ENCODE data around the gene ERBB4. TPM values are rescaled to one million over a fixed set of nuclear protein-coding genes. Genes with fewer than 3 reads are reported as not detected.

The ERBB4 gene
- polyA plus RNA-seq, 2 of the 4 experiments (the other 2 are of a cell fraction), result not detected

DNA sequence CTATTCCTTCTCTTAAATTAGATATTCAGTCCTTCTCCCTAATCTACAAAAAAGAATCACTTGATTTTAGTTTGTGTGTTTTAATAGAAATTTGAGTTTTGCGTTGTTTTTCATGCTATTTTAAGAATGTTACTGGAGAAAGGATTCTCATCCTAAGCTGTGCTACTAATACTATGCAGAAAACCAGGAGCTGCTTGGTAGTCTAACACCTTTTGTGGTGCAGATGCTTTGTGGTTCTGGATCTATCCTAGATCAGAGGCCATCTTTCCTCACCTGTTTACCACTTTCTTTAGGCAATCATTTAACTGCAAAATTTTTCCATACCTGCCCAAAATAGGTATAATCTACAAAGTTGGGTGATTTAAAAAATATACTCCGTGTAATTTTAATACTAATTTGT is 1158.6 kb downstream of the ERBB4 start:
- no peak for ATAC-seq
- CTCF ChIA-PET, result interaction anchor here (0.8 kb wide), 1 partner anchor 11 kb away, joined by 3 read pairs; no protein-coding TSS in a partner anchor
- POLR2A ChIA-PET, result no interaction called here
- no peak for FAIRE-seq
- TF ChIP-seq MYC (IDR thresholded peaks at IDR 0.05; ENCODE audit: borderline replicate concordance, low read length), result no peak
- no peak for TF ChIP-seq MAFK (IDR thresholded peaks at IDR 0.05; ENCODE audit: partially characterized antibody)
- no peak for TF ChIP-seq GATA3 (IDR thresholded peaks at IDR 0.05; ENCODE audit: borderline replicate concordance)
- TF ChIP-seq KDM5A (IDR thresholded peaks at IDR 0.05), result no peak
- no peak for TF ChIP-seq CEBPB (IDR thresholded peaks at IDR 0.05)
- no peak for TF ChIP-seq NPAS2 (CRISPR knock-in tag; IDR thresholded peaks at IDR 0.05; ENCODE audit: borderline replicate concordance)
- TF ChIP-seq EP300 (IDR thresholded peaks at IDR 0.05), result no peak
- TF ChIP-seq FOXS1 (CRISPR knock-in tag; IDR thresholded peaks at IDR 0.05), result no peak
- TF ChIP-seq ZNF302 (CRISPR knock-in tag; IDR thresholded peaks at IDR 0.05), result no peak
- TF ChIP-seq JUN (IDR thresholded peaks at IDR 0.05), result no peak
- no peak for TF ChIP-seq HOXB5 (CRISPR knock-in tag; IDR thresholded peaks at IDR 0.05)
- no peak overlapping the region for H3K4me3 ChIP-seq
- WGBS (ENCODE audit: missing lambda C conversion rate), result 18% methylated on average over 2 of the region's 2 CpGs
- DNase-seq (ENCODE audit: low read depth in 1 of 2, low spot score in 1 of 2), result no peak
- H3K27ac ChIP-seq, result no peak overlapping the region
- H3K4me1 ChIP-seq, result no peaks in the 10 kb centered on the region
- H3K9me3 ChIP-seq, result no peaks in the 10 kb centered on the region
- no peak overlapping the region for H3K4me2 ChIP-seq

DNA sequence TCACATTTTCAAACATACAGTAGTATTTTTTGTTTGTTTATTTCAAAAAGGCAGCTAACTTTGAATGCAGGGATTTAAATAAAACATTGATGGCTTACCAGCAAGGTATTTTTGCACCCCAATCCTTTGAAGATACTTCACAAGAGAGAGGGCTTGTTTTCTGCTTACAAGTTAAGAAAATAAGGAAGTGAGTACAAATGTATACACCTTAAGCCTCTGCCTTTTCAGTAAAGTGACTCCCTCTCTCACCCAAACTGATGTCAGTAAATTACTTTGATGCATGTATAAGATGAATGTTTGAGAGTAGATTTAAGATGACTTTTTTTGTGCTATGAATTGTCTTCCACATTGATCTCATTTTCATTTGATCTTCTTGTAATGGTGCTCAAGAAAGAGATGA is 1162.2 kb downstream of the ERBB4 start:
- ChIA-PET POLR2A (no interaction called here), CTCF (no interaction called here)
- Histone ChIP-seq H3K4me2 (no peak overlapping the region), H3K9me3 (no peaks in the 10 kb centered on the region), H3K4me3 (no peak overlapping the region), H3K4me1 (no peaks in the 10 kb centered on the region), H3K27ac (no peak overlapping the region)
- no peak for DNase-seq (ENCODE audit: low read depth in 1 of 2, low spot score in 1 of 2)
- no peak for FAIRE-seq
- no peak for TF ChIP-seq SREBF2 (IDR thresholded peaks at IDR 0.05)
- TF ChIP-seq EHMT2 (IDR thresholded peaks at IDR 0.05; ENCODE audit: low read depth), result no peak
- no peak for TF ChIP-seq CEBPB (IDR thresholded peaks at IDR 0.05)
- TF ChIP-seq RAD21 (conservative IDR thresholded peaks at IDR 0.05 in 1 of 2, IDR thresholded peaks at IDR 0.05 in 1 of 2), result no peak
- TF ChIP-seq HOXA7 (CRISPR knock-in tag; IDR thresholded peaks at IDR 0.05), result no peak
- TF ChIP-seq EP300 (IDR thresholded peaks at IDR 0.05), result no peak
- no peak for ATAC-seq

DNA sequence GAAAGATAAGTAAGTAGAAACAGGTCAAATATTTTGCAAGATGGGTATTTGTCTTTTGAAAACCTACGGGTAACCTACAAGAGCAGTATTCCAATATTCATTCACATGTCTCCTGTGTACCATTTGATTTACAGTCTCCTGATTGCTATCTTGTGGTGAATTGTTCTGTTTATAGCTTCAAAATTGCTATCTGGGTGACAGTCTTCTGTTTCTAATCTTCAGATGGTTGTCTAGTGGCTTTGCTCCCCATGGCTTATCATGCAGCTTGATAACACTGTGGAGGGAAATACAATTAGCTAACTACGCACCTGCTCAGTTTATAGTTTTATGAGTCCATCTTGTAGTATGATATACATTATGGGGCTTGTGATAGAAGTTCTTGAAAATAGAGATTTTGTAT is 1165.4 kb downstream of the ERBB4 start:
- DNase-seq (ENCODE audit: low read depth in 1 of 2, low spot score in 1 of 2) (no peak), FAIRE-seq (no peak), ATAC-seq (no peak)
- Histone ChIP-seq H3K27ac (no peak overlapping the region), H3K4me1 (no peaks in the 10 kb centered on the region), H3K9me3 (no peaks in the 10 kb centered on the region), H3K4me3 (no peak overlapping the region), H3K4me2 (no peak overlapping the region)
- WGBS (ENCODE audit: missing lambda C conversion rate), result 60% methylated on average over 2 of the region's 2 CpGs
- CTCF ChIA-PET, result no interaction called here
- TF ChIP-seq EHMT2 (IDR thresholded peaks at IDR 0.05; ENCODE audit: low read depth), result no peak
- TF ChIP-seq NR3C1 (IDR thresholded peaks at IDR 0.05), result no peak
- TF ChIP-seq, protein P1, sequence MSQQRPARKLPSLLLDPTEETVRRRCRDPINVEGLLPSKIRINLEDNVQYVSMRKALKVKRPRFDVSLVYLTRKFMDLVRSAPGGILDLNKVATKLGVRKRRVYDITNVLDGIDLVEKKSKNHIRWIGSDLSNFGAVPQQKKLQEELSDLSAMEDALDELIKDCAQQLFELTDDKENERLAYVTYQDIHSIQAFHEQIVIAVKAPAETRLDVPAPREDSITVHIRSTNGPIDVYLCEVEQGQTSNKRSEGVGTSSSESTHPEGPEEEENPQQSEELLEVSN (IDR thresholded peaks at IDR 0.05; ENCODE audit: borderline replicate concordance, low read depth), result no peak
- POLR2A ChIA-PET, result no interaction called here

DNA sequence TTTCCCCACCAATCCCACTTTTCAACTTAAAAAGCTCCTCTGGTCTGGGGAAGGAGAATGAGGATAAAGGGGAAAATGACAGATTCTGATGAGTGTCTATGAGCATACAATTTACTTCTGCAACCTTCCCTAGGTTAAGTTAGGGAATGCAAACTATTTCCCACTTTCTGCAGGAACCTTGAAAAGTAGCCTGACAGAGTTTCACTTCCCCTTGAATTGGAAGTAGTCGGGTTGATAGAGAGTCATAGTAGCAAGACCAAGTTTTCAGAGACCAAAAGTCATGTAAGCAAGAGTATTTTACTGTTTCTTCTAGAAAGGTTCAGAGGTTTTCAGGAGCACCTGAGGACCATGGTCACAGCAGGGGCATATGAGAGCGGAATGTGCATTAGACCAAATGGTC is 1167.1 kb downstream of the ERBB4 start:
- no peak for FAIRE-seq
- POLR2A ChIA-PET, result no interaction called here
- Histone ChIP-seq H3K9me3 (no peaks in the 10 kb centered on the region), H3K27ac (no peak overlapping the region), H3K4me1 (no peaks in the 10 kb centered on the region), H3K4me3 (no peak overlapping the region), H3K4me2 (no peak overlapping the region)
- TF ChIP-seq GATA3 (IDR thresholded peaks at IDR 0.05; ENCODE audit: borderline replicate concordance) (no peak), RFX5 (IDR thresholded peaks at IDR 0.05) (no peak), CHD2 (IDR thresholded peaks at IDR 0.05; ENCODE audit: low read length, partially characterized antibody) (no peak), EHF (CRISPR knock-in tag; IDR thresholded peaks at IDR 0.05) (no peak), MAZ (IDR thresholded peaks at IDR 0.05; ENCODE audit: borderline replicate concordance, low read depth, low read length) (no peak), RNF2 (IDR thresholded peaks at IDR 0.05; ENCODE audit: borderline replicate concordance, low read depth) (no peak), JUN (IDR thresholded peaks at IDR 0.05) (no peak), ZFP36 (IDR thresholded peaks at IDR 0.05; ENCODE audit: borderline replicate concordance, partially characterized antibody) (no peak), RARB (CRISPR knock-in tag; IDR thresholded peaks at IDR 0.05) (no peak)
- TF ChIP-seq, protein P2, sequence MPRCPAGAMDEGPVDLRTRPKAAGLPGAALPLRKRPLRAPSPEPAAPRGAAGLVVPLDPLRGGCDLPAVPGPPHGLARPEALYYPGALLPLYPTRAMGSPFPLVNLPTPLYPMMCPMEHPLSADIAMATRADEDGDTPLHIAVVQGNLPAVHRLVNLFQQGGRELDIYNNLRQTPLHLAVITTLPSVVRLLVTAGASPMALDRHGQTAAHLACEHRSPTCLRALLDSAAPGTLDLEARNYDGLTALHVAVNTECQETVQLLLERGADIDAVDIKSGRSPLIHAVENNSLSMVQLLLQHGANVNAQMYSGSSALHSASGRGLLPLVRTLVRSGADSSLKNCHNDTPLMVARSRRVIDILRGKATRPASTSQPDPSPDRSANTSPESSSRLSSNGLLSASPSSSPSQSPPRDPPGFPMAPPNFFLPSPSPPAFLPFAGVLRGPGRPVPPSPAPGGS (IDR thresholded peaks at IDR 0.05), result no peak
- ATAC-seq, result no peak
- WGBS (ENCODE audit: missing lambda C conversion rate), result 55% methylated on average over 2 of the region's 2 CpGs
- CTCF ChIA-PET, result no interaction called here
- DNase-seq (ENCODE audit: low read depth in 1 of 2, low spot score in 1 of 2), result no peak
